ENCODE measurements around the gene SPOCK1. TPM values are rescaled to one million over a fixed set of nuclear protein-coding genes. Genes with fewer than 3 reads are reported as not detected.

The SPOCK1 gene
- total RNA-seq, 1 donor from 2014 or later, result 3.7 TPM

DNA sequence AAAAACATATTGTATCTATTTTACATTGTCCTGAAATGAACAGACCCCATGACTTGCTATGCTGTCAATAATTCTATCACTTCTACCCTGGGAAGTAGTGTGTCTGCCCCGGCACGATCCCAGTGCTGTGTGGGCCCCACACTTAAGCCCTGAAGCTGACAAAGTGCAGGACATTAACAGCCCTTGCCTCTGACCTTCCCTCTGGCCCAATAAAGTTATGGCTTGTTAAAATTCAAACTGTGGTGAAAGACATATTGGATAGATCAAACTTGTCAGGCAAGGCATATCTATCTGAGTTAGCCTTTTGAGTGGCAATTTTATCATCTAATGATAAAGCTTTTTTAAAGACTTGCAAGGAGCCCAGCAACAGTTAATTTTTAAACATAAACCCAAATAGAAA lies 229.2 kb downstream of the SPOCK1 start:
- H3K36me3 ChIP-seq (ENCODE audit: control insufficient read depth in 3 of 3, insufficient read depth in 3 of 3, low read length in 3 of 3), result no peaks in the 10 kb centered on the region
- H3K4me1 ChIP-seq (ENCODE audit: control insufficient read depth in 3 of 3, insufficient read depth in 3 of 3, low read length in 3 of 3), result peaks cover 0 to 8% (median 0%) of the 10 kb centered on the region in 3 donors
- H3K9me3 ChIP-seq (ENCODE audit: control insufficient read depth in 3 of 3, low read length in 3 of 3), result no peaks in the 10 kb centered on the region
- no peak overlapping the region for H3K4me3 ChIP-seq (ENCODE audit: low read length in 3 of 3)
- no peak overlapping the region for H3K9ac ChIP-seq (ENCODE audit: low read depth in 1 of 3, low read length in 3 of 3)
- no peaks in the 10 kb centered on the region for H3K27me3 ChIP-seq (ENCODE audit: control insufficient read depth in 3 of 3, insufficient read depth in 3 of 3, low read length in 3 of 3)
- no peak overlapping the region for H3K27ac ChIP-seq (ENCODE audit: low read depth, low read length)

DNA sequence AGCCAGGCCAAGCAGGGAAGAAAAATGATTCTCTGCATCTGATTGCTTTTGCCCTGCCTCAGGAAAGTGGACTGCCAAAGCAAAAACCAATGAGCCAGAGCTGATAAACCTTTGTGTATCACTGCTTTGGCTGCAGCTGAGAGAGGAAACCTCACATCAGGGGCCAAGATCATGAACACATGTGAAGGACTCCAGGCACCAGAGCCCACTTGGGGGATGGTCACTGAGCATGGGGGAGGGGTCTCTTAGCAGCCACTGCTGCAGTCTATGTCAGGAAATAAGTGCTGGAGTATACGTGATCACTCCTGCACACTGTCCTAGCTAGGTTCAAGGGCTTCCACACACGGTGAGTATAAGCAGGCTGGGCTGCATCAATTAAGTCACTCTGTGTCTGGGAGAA lies 229.9 kb downstream of the SPOCK1 start:
- Histone ChIP-seq H3K9me3 (ENCODE audit: control insufficient read depth in 3 of 3, low read length in 3 of 3) (no peaks in the 10 kb centered on the region), H3K27ac (ENCODE audit: low read depth, low read length) (no peak overlapping the region), H3K36me3 (ENCODE audit: control insufficient read depth in 3 of 3, insufficient read depth in 3 of 3, low read length in 3 of 3) (no peaks in the 10 kb centered on the region), H3K27me3 (ENCODE audit: control insufficient read depth in 3 of 3, insufficient read depth in 3 of 3, low read length in 3 of 3) (no peaks in the 10 kb centered on the region), H3K4me1 (ENCODE audit: control insufficient read depth in 3 of 3, insufficient read depth in 3 of 3, low read length in 3 of 3) (peaks cover 0 to 8% (median under 1%) of the 10 kb centered on the region in 3 donors), H3K4me3 (ENCODE audit: low read length in 3 of 3) (no peak overlapping the region), H3K9ac (ENCODE audit: low read depth in 1 of 3, low read length in 3 of 3) (no peak overlapping the region)

DNA sequence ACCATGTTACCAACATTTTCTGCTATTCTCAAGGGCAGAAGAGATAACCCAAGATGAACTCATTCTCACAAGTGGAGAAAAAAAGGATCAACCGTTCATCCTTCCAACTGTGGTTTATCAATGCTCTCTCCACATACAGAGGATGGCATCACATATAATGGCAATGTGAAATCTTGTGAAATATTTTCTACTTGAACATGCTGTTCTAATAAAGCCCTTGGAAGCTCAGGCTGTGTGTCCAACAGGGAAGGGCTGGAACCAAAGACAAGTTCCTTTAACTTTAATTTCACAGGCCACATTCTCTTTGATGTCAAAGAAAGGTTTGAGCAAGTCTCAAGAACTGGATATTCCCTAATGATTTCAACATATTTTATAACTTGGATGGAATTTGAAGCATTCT lies 230.5 kb downstream of the SPOCK1 start:
- no peak overlapping the region for H3K27ac ChIP-seq (ENCODE audit: low read depth, low read length)
- H3K36me3 ChIP-seq (ENCODE audit: control insufficient read depth in 3 of 3, insufficient read depth in 3 of 3, low read length in 3 of 3), result no peaks in the 10 kb centered on the region
- H3K4me1 ChIP-seq (ENCODE audit: control insufficient read depth in 3 of 3, insufficient read depth in 3 of 3, low read length in 3 of 3), result peaks cover 0 to 8% (median 3%) of the 10 kb centered on the region in 3 donors

DNA sequence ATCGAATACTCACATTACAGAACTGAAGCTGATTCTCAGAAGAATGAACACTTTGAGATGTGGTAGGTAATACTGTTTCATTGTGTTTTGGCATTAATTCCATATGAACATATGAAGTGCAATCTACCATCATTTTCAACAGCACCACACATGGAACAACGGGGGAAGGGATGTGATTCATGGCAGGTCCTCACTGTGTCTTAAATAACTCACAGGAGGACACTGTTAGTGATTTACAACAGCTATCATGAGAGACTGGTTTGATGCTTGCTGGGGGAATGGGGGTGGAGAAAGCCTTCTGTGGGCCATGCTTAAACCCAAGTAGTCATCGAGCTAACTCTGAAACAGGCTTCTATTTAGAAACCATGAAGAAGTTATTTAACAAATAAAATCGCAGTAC lies 232.9 kb downstream of the SPOCK1 start:
- H3K9ac ChIP-seq (ENCODE audit: low read depth in 1 of 3, low read length in 3 of 3), result no peak overlapping the region
- H3K4me3 ChIP-seq (ENCODE audit: low read length in 3 of 3), result no peak overlapping the region
- H3K27ac ChIP-seq (ENCODE audit: low read depth, low read length), result no peak overlapping the region
- no peaks in the 10 kb centered on the region for H3K36me3 ChIP-seq (ENCODE audit: control insufficient read depth in 3 of 3, insufficient read depth in 3 of 3, low read length in 3 of 3)
- no peaks in the 10 kb centered on the region for H3K9me3 ChIP-seq (ENCODE audit: control insufficient read depth in 3 of 3, low read length in 3 of 3)
- no peaks in the 10 kb centered on the region for H3K27me3 ChIP-seq (ENCODE audit: control insufficient read depth in 3 of 3, insufficient read depth in 3 of 3, low read length in 3 of 3)
- peaks cover 0 to 8% (median 3%) of the 10 kb centered on the region in 3 donors for H3K4me1 ChIP-seq (ENCODE audit: control insufficient read depth in 3 of 3, insufficient read depth in 3 of 3, low read length in 3 of 3)

More for the DNA sequence above, 230.5 kb downstream of the SPOCK1 start:
- H3K9ac ChIP-seq (ENCODE audit: low read depth in 1 of 3, low read length in 3 of 3), result no peak overlapping the region
- no peak overlapping the region for H3K4me3 ChIP-seq (ENCODE audit: low read length in 3 of 3)
- H3K27me3 ChIP-seq (ENCODE audit: control insufficient read depth in 3 of 3, insufficient read depth in 3 of 3, low read length in 3 of 3), result no peaks in the 10 kb centered on the region
- H3K9me3 ChIP-seq (ENCODE audit: control insufficient read depth in 3 of 3, low read length in 3 of 3), result no peaks in the 10 kb centered on the region

DNA sequence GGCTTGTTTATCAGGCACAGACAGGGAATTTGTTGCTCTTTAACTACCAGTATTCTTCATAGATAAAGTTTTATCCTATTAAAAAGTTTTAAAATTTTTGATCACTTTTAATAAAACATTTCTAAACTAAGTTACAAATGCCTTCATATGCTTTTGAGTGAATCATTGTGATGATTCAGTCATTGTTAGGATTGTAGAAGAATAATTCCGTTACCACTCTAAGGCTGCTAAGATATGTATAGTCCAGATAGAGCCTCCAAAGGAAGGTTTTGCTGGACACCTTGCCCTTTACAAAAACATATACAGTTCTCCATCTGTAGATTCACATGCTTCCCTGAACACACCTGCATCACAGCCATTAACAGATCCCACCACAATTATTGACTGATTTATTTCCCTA lies 233.7 kb downstream of the SPOCK1 start:
- H3K9ac ChIP-seq (ENCODE audit: low read depth in 1 of 3, low read length in 3 of 3), result no peak overlapping the region
- no peaks in the 10 kb centered on the region for H3K27me3 ChIP-seq (ENCODE audit: control insufficient read depth in 3 of 3, insufficient read depth in 3 of 3, low read length in 3 of 3)
- H3K36me3 ChIP-seq (ENCODE audit: control insufficient read depth in 3 of 3, insufficient read depth in 3 of 3, low read length in 3 of 3), result no peaks in the 10 kb centered on the region
- H3K9me3 ChIP-seq (ENCODE audit: control insufficient read depth in 3 of 3, low read length in 3 of 3), result no peaks in the 10 kb centered on the region
- peaks cover 0 to 8% (median 3%) of the 10 kb centered on the region in 3 donors for H3K4me1 ChIP-seq (ENCODE audit: control insufficient read depth in 3 of 3, insufficient read depth in 3 of 3, low read length in 3 of 3)
- no peak overlapping the region for H3K27ac ChIP-seq (ENCODE audit: low read depth, low read length)
- H3K4me3 ChIP-seq (ENCODE audit: low read length in 3 of 3), result no peak overlapping the region

DNA sequence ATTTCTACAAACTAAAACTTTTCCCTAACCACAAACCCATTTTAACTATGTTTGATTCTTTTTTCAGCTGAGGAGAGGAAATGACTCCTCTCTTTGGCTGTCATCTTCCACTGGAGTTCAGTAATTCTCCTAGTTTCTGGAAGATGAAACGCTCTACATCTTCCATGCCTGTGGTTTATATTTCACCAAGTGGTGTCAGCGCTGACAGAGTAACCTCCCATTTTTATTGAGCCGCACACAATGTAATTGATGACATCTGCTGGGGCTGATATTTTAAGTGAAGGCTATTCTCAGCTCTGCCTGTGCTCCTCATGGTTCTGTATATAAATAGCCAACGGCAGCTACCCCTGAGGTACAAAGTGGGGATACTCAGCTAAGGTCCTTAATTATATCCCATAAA lies 234.6 kb downstream of the SPOCK1 start:
- Histone ChIP-seq H3K9ac (ENCODE audit: low read depth in 1 of 3, low read length in 3 of 3) (no peak overlapping the region), H3K36me3 (ENCODE audit: control insufficient read depth in 3 of 3, insufficient read depth in 3 of 3, low read length in 3 of 3) (no peaks in the 10 kb centered on the region), H3K9me3 (ENCODE audit: control insufficient read depth in 3 of 3, low read length in 3 of 3) (no peaks in the 10 kb centered on the region), H3K27me3 (ENCODE audit: control insufficient read depth in 3 of 3, insufficient read depth in 3 of 3, low read length in 3 of 3) (no peaks in the 10 kb centered on the region), H3K4me1 (ENCODE audit: control insufficient read depth in 3 of 3, insufficient read depth in 3 of 3, low read length in 3 of 3) (peaks cover 0 to 8% (median 3%) of the 10 kb centered on the region in 3 donors), H3K27ac (ENCODE audit: low read depth, low read length) (no peak overlapping the region), H3K4me3 (ENCODE audit: low read length in 3 of 3) (no peak overlapping the region)

DNA sequence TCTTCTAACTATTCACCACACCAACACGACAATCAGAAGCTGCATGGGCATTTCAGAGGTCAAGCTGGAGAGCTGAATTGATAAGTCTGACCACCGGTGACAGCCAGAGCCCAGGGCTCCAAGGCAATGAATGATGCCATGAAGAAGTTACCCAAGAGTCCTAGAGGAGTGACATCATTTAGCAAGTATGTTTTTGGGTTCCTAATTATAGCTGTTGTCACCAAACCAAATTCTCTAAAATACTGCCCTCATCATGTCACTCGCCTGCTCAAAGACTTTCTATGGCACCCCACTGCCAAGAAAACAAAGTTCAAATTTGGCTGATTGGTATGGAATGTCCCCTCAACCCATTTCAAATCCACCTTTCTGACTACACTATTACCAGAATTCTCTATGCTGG lies 235.1 kb downstream of the SPOCK1 start:
- Histone ChIP-seq H3K36me3 (ENCODE audit: control insufficient read depth in 3 of 3, insufficient read depth in 3 of 3, low read length in 3 of 3) (no peaks in the 10 kb centered on the region), H3K27me3 (ENCODE audit: control insufficient read depth in 3 of 3, insufficient read depth in 3 of 3, low read length in 3 of 3) (no peaks in the 10 kb centered on the region), H3K27ac (ENCODE audit: low read depth, low read length) (no peak overlapping the region), H3K9ac (ENCODE audit: low read depth in 1 of 3, low read length in 3 of 3) (no peak overlapping the region), H3K9me3 (ENCODE audit: control insufficient read depth in 3 of 3, low read length in 3 of 3) (no peaks in the 10 kb centered on the region), H3K4me3 (ENCODE audit: low read length in 3 of 3) (no peak overlapping the region), H3K4me1 (ENCODE audit: control insufficient read depth in 3 of 3, insufficient read depth in 3 of 3, low read length in 3 of 3) (peaks cover 0 to 3% (median 3%) of the 10 kb centered on the region in 3 donors)

DNA sequence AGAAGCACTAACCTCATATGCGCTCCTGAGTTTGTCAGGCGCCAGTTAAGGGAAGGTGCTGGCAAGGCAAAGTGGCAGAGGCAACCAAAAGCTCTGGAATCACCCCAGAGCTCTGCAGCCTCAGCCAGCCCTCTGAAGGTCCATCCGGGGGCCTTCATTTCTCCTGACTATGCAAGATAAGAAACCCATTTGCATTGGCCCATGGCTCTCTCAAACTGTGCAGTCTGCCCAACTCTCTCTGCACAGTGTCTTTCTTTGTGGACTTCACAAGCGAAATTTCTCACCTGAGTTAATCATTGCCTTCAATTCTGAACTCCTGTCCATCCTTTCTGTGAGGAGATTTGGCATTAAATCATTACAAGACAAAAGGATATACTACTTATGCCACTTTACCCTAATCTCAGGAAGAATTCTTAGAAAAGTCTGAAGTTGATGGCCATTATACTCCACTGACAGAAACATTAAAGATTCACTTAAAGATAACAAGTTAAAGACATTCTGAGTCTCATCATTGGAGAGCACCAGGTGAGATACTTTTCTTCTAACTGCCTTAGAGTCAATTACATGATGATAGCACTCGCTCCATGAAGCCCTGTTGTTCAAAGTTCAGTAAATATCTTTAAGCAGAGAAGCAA lies 235.6 kb downstream of the SPOCK1 start:
- Histone ChIP-seq H3K4me3 (ENCODE audit: low read length in 3 of 3) (no peak overlapping the region), H3K4me1 (ENCODE audit: control insufficient read depth in 3 of 3, insufficient read depth in 3 of 3, low read length in 3 of 3) (peaks cover 0 to 3% (median 0%) of the 10 kb centered on the region in 3 donors), H3K27ac (ENCODE audit: low read depth, low read length) (no peak overlapping the region), H3K27me3 (ENCODE audit: control insufficient read depth in 3 of 3, insufficient read depth in 3 of 3, low read length in 3 of 3) (no peaks in the 10 kb centered on the region), H3K36me3 (ENCODE audit: control insufficient read depth in 3 of 3, insufficient read depth in 3 of 3, low read length in 3 of 3) (no peaks in the 10 kb centered on the region), H3K9ac (ENCODE audit: low read depth in 1 of 3, low read length in 3 of 3) (no peak overlapping the region), H3K9me3 (ENCODE audit: control insufficient read depth in 3 of 3, low read length in 3 of 3) (no peaks in the 10 kb centered on the region)

DNA sequence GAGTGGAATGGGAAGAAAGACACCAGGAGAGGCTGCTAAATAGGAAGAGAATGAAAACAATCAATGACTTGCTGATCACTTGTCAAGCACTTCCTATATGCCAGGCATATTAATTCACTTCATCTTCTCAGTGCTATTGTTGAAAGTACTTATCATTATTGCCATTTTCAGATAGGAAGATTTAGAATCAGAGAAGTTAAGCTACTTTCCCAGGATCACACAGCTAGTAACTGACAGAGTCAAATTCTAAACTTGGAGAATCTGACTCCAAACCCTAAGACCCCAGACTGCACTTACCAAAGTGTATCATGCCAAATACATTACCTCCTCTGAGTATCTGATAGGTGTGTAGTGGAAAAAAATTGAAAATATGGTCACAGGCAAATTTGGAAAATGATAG lies 236.3 kb downstream of the SPOCK1 start:
- Histone ChIP-seq H3K9me3 (ENCODE audit: control insufficient read depth in 3 of 3, low read length in 3 of 3) (no peaks in the 10 kb centered on the region), H3K27me3 (ENCODE audit: control insufficient read depth in 3 of 3, insufficient read depth in 3 of 3, low read length in 3 of 3) (no peaks in the 10 kb centered on the region), H3K27ac (ENCODE audit: low read depth, low read length) (no peak overlapping the region), H3K4me3 (ENCODE audit: low read length in 3 of 3) (no peak overlapping the region), H3K9ac (ENCODE audit: low read depth in 1 of 3, low read length in 3 of 3) (no peak overlapping the region), H3K36me3 (ENCODE audit: control insufficient read depth in 3 of 3, insufficient read depth in 3 of 3, low read length in 3 of 3) (no peaks in the 10 kb centered on the region), H3K4me1 (ENCODE audit: control insufficient read depth in 3 of 3, insufficient read depth in 3 of 3, low read length in 3 of 3) (peaks cover 0 to 3% (median 0%) of the 10 kb centered on the region in 3 donors)

DNA sequence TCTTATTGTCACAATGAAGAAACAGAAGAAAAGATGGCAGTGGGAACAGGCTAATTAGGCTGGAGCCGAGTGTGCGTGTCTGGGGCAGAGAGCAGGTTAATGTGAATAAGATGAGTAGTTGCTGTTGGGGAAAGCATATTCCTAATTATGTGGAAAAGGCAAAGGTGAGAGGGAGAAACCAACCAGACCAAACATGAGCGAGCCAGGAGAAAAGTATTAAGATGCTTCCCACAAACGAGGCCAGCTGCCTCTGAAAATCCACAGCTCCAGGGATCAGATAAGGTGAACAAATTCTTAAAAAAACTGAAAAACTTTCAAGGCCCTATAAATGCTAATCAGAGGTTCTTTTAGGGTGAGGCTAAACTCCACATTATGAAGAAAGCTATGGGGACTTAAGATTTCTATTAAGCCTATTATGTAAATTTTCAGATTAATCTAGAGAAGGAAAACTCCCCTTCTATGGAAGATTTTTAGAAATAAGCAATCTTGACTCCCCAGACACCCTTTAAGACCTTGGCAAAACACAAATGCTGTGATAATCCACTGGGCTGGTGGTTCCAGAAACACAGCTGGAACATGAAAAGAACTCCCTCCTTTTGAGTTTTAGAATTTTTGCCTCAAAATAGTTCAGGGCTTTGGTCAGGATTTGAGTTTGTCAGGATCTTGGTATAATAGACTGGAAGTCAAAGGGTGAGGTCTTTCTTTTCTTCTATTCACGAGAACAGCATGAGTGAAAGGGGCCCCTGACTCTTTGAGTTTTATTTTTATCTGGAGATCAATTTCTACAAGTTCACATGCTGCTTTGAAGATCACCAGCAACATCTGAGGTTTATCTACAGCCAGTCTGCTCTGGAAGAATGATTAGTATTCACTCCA lies 238.1 kb downstream of the SPOCK1 start:
- Histone ChIP-seq H3K4me3 (ENCODE audit: low read length in 3 of 3) (no peak overlapping the region), H3K9ac (ENCODE audit: low read depth in 1 of 3, low read length in 3 of 3) (no peak overlapping the region), H3K36me3 (ENCODE audit: control insufficient read depth in 3 of 3, insufficient read depth in 3 of 3, low read length in 3 of 3) (no peaks in the 10 kb centered on the region), H3K4me1 (ENCODE audit: control insufficient read depth in 3 of 3, insufficient read depth in 3 of 3, low read length in 3 of 3) (peaks cover 0 to 3% (median 0%) of the 10 kb centered on the region in 3 donors), H3K27me3 (ENCODE audit: control insufficient read depth in 3 of 3, insufficient read depth in 3 of 3, low read length in 3 of 3) (no peaks in the 10 kb centered on the region), H3K27ac (ENCODE audit: low read depth, low read length) (no peak overlapping the region), H3K9me3 (ENCODE audit: control insufficient read depth in 3 of 3, low read length in 3 of 3) (no peaks in the 10 kb centered on the region)
